ENCODE measurements around the gene WDR91. TPM values are rescaled to one million over a fixed set of nuclear protein-coding genes. Genes with fewer than 3 reads are reported as not detected.

The WDR91 gene
- total RNA-seq, 1 experiment from 2014 or later = 3.1 TPM

DNA sequence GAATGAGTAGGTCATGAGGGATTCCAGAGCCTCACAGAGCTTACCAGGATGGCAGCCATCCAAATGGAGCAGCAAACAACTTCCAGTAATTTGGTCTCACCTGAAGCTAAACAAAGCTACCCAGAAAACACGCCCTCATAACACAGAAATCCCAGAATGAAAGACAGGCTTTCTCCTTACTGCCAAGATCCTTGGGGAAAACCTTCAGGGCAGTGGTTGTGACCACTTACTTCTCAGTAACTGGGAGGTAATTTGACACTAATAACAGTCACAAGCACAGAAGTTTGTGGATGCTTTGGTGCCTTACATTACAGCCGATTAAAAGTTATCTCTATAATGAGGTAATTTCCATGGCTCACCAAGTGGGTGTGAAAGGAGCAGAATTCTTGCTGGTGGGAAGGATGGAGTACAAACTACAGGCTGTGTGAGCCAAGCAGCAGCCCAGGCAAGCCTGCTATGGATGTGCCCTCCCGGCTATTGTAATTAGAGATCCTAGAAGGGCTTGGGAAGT is 10.4 kb downstream of the WDR91 start:
- no peak for DNase-seq (ENCODE audit: extremely low read depth, low read depth)

- no peak for DNase-seq (ENCODE audit: extremely low read depth, low read depth)
Observed at GRCh38 chr7:135199439-135199838, 11.9 kb downstream of the WDR91 start.

GRCh38 chr7:135197906-135198655 is 13.2 kb downstream of the WDR91 start:
- no peak for DNase-seq (ENCODE audit: extremely low read depth, low read depth)

GRCh38 chr7:135197343-135197742 is 14.0 kb downstream of the WDR91 start:
- DNase-seq (ENCODE audit: extremely low read depth, low read depth) = no peak

GRCh38 chr7:135195968-135196629 is 15.2 kb downstream of the WDR91 start:
- no peak for DNase-seq (ENCODE audit: extremely low read depth, low read depth)

GRCh38 chr7:135195156-135195555 is 16.2 kb downstream of the WDR91 start:
- no peak for DNase-seq (ENCODE audit: extremely low read depth, low read depth)

GRCh38 chr7:135194494-135195095 is 16.7 kb downstream of the WDR91 start:
- no peak for DNase-seq (ENCODE audit: extremely low read depth, low read depth)

GRCh38 chr7:135193615-135194081 is 17.7 kb downstream of the WDR91 start:
- DNase-seq (ENCODE audit: extremely low read depth, low read depth) = no peak

DNA sequence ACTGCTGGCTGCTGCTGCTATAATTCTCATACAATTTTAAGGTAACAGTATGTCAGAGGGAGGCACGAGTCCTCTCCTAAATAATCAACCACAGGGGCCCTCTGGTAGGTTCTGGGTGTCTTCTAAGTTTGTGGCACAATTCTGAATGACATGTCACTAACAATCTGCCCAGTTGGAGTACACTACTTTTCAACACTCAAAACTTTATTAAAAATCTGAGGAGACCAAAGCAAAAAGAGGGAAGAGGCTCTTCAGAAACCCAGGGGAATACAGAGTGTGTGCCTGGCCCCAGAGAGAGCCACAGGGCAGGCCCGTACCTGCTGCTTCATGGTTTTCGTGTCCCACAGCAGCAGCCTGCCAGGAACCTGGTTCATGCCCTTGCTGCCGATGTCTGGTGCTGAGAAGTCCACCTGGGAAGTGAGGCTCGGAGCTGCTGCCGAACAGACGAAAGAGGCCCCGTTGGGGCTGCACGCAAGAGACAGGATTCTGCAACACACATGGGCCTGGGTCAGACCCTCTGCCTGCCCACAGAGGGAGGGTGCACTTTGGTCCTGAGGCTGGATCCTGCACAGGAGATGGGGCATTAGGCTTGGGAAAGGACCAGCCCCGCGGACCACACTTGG is 18.3 kb downstream of the WDR91 start:
- no peak for DNase-seq (ENCODE audit: extremely low read depth, low read depth)

DNA sequence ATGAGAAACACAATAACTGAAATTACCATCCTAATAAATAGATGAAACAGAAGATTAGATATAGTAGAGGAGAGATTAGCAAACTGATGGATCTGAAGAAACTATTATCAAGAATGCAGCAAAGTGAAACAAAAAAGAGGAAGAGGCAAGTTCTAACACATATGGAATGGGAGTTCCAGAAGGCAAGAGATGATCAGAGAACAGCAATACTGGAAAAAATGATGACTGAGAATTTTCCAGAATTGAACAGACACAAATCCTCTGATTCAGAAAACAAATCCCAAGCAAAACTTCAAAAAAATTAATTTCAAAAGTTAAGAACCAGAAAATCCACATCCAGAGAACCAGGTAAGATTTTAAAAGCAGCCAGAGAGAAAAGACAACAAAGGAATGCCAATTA is 20.6 kb downstream of the WDR91 start:
- DNase-seq (ENCODE audit: extremely low read depth, low read depth) = no peak

GRCh38 chr7:135189961-135190360 is 21.4 kb downstream of the WDR91 start:
- DNase-seq (ENCODE audit: extremely low read depth, low read depth) = no peak

GRCh38 chr7:135189221-135189662 is 22.1 kb downstream of the WDR91 start:
- no peak for DNase-seq (ENCODE audit: extremely low read depth, low read depth)

- no peak for DNase-seq (ENCODE audit: extremely low read depth, low read depth)
Observed at GRCh38 chr7:135188298-135188984, 22.9 kb downstream of the WDR91 start.

- no peak for DNase-seq (ENCODE audit: extremely low read depth, low read depth)
Observed at GRCh38 chr7:135186841-135187253, 24.5 kb downstream of the WDR91 start.

- DNase-seq (ENCODE audit: extremely low read depth, low read depth) = no peak
Observed at GRCh38 chr7:135186261-135186540, 25.1 kb downstream of the WDR91 start.

DNA sequence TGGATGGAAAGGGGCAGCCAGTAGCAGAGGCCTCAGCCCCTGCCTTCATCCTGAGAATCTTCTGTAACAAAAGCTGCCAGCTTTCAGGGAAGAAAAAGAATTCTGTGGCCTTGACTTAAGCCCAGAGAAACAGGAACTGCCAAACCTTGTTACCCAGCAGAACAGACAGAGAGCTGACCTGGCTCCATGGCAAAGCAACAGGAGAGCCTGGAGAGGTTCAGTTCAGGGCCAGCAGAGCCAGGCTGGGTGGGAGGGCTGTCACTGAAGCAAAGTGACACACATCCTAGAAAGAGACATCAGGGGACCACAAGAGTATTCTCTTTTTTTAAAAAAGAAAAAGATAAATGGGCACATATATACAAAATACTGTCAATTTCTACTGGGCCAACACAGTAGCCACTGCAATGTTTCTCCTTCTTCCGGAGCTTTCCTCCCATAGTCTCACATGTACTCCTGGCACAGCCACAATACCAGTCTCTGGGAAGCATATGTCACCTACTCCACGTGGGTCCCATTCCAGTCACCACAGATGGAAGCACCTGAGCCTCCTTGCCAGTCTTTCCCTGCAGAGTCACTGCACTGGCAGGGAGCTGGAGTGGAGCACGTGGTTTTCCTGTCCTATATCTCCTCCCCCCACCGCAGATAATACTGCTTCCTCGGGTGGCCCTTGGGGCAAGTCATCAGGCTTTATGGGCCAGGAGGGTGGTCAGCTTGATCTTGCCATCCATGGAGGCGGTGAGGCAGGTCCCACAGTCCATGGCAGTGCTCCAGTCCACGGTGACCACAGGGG is 25.7 kb downstream of the WDR91 start:
- no peak for DNase-seq (ENCODE audit: extremely low read depth, low read depth)

GRCh38 chr7:135184254-135184841 is 27.0 kb downstream of the WDR91 start:
- DNase-seq (ENCODE audit: extremely low read depth, low read depth) = no peak

DNA sequence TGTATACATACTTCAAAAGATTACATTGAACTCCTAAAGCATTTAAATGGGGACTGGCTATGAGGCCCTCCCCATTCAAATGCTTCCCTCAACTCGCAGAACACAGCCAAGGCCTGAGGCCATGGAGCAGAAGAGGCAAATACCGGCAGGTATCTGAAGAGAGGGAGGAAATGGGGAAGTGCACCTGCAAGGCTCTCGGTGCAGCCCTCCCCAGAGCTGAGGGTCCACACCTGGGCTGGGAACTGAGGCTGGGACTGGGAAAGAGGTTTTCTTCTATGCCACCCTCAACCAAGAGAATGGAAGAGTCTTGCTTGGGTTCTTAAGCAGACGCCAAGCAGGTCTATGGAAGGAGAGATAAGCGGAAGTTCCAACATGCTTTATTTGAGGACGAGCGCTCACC is 27.8 kb downstream of the WDR91 start:
- no peak for DNase-seq (ENCODE audit: extremely low read depth, low read depth)

GRCh38 chr7:135181929-135182678 is 29.2 kb downstream of the WDR91 start:
- DNase-seq (ENCODE audit: extremely low read depth, low read depth) = no peak
